Fibroblast of the aortic adventitia (primary cell): ENCODE measurements around the gene COL13A1. TPM values are rescaled to one million over a fixed set of nuclear protein-coding genes. Genes with fewer than 3 reads are reported as not detected.

Experiments
- DNase-seq: peaks from one replicate; pipeline ENCODE4 v3.0.0-alpha.2; 2010; ENCODE audit warnings: low read depth
- H3K4me3 ChIP-seq: 2 replicates; pipeline ENCODE4 v1.5.1; 2011; ENCODE audit warnings: low read depth, mild to moderate bottlenecking, control low read depth, low read length, moderate library complexity
- total RNA-seq: library from RNA; depleted of rRNA; stranded (reverse); fragments of >200 nt; gene quantifications from 2 replicates; pipeline ENCODE4 v1.2.3, GENCODE V29; 2012; ENCODE audit warnings: low replicate concordance
- TF ChIP-seq, protein P1 (sequence below): IDR thresholded peaks from 2 replicates; pipeline ENCODE4 v1.5.1; 2011; ENCODE audit warnings: mild to moderate bottlenecking, low read length, control low read depth, inconsistent platforms; ENCODE audit not compliant: insufficient read depth

Gene COL13A1
- total RNA-seq, 1 donor, result 10.7 TPM

DNA sequence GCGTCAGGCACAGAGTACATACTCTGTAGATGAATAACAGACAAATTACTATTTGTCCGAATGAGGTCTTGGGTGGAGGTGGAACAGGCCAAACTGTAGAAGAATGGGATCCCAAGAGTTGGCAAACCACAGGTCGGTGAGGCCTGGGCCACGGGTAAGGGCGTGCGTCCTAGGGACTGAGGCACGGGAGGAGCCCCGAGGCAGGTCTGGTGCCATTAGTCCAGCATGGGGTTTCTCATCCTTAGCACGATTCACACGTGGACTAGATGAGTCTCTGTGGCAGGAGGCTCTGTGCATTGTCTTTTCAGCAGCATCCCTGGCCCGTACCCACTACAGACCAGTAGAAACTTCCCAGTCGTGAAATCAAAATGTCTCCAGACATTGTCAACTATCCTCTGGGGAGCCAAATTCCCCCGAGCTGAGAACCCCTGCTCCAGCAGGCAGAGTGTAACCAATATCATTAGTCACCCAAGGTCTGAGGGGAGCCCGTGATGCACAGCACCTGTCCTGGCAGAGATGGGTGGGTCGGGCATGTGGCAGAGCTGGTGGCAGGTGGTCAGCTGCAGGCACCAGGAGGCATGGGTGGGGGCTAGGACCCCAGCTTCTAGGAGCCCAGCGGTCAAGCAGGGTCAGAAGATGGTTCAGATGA lies 61.3 kb downstream of the COL13A1 start:
- TF ChIP-seq, protein P1, sequence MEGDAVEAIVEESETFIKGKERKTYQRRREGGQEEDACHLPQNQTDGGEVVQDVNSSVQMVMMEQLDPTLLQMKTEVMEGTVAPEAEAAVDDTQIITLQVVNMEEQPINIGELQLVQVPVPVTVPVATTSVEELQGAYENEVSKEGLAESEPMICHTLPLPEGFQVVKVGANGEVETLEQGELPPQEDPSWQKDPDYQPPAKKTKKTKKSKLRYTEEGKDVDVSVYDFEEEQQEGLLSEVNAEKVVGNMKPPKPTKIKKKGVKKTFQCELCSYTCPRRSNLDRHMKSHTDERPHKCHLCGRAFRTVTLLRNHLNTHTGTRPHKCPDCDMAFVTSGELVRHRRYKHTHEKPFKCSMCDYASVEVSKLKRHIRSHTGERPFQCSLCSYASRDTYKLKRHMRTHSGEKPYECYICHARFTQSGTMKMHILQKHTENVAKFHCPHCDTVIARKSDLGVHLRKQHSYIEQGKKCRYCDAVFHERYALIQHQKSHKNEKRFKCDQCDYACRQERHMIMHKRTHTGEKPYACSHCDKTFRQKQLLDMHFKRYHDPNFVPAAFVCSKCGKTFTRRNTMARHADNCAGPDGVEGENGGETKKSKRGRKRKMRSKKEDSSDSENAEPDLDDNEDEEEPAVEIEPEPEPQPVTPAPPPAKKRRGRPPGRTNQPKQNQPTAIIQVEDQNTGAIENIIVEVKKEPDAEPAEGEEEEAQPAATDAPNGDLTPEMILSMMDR, result no peak

DNA sequence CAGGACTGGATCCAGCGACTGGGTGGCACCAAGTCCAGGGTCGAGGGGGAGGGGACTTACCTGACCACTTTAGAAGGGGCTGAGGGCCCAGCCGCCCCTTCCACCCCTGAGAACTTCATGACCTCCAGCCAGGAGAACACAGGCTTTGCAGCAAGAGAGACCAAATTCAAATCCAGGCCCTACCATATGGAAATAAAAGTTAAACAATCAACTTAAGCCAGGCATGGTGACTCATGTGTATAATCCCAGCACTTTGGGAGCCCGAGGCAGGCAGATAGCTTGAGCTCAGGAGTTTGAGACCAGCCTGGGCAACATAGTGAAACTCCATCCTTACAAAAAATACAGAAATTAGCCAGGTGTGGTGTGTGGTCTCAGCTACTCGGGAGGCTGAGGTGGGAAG lies 61.9 kb downstream of the COL13A1 start:
- H3K4me3 ChIP-seq, result no peak overlapping the region
- TF ChIP-seq, protein P1, result no peak
- peak; percentile 69 for DNase-seq

More for the DNA sequence above, 61.3 kb downstream of the COL13A1 start:
- no peak for DNase-seq
- H3K4me3 ChIP-seq, result no peak overlapping the region

DNA sequence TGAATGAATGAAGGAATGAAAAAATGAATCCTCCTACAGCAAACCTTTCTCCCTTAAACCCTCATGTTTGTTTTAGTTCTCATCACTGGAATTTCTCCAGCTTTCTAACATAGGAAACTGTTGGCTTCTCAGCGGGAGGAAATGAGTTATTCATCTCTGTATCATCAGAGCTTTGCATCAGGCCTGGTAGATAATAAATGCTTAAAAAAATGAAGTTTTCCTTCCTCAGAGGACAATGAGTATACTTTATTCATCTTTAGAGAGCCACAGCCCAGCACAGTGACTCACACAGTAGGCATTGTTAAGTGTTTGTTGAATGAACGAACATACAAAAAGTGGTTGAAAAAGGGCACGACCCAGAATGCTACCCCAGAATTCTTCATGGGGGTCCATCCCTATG lies 62.6 kb downstream of the COL13A1 start:
- TF ChIP-seq, protein P1, result no peak
- no peak overlapping the region for H3K4me3 ChIP-seq
- peak; percentile 95 for DNase-seq

DNA sequence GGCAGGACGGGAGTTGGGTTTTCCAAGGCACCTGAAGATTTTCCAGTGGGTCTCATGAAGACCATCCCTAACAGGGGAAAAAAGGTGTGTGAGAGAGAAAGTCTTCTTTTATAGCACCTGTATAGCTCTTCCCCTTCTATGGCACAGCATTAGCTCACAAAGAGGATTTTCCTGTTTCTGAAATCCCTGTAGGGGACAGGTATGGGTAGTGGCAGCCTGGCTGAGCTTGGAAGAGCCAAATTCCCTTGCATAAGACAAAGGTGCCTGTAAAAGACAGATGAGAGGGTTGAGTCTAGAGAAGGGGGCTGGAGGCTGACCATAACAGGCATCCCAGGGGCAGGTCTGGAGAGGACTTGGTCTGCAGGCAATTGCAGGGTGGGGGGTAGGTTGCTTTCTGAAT lies 63.7 kb downstream of the COL13A1 start:
- TF ChIP-seq, protein P1, result no peak
- H3K4me3 ChIP-seq, result no peak overlapping the region
- DNase-seq, result no peak

DNA sequence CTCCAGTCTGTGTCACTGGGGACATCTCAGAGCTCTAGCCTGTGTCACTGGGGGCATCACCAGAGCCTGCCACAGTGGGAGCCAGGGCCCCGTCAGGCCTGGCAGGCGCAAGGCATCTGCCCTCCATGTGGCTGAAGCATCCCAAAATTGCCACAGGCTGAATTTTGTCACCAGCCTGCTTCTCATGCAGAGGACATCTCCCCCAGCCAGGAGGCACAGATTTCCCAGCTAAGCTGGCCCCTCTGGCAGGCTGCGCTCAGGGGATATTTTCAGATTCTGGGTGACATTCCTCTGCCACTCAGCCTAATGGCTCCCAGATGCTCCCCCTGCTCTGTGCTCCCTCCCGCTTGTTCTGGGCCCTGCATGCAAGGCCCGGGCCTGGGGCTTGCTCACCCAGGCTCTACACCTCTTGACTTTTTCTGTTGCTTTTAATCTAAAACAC lies 64.6 kb downstream of the COL13A1 start:
- no peak for DNase-seq
- TF ChIP-seq, protein P1, result no peak
- H3K4me3 ChIP-seq, result no peak overlapping the region

DNA sequence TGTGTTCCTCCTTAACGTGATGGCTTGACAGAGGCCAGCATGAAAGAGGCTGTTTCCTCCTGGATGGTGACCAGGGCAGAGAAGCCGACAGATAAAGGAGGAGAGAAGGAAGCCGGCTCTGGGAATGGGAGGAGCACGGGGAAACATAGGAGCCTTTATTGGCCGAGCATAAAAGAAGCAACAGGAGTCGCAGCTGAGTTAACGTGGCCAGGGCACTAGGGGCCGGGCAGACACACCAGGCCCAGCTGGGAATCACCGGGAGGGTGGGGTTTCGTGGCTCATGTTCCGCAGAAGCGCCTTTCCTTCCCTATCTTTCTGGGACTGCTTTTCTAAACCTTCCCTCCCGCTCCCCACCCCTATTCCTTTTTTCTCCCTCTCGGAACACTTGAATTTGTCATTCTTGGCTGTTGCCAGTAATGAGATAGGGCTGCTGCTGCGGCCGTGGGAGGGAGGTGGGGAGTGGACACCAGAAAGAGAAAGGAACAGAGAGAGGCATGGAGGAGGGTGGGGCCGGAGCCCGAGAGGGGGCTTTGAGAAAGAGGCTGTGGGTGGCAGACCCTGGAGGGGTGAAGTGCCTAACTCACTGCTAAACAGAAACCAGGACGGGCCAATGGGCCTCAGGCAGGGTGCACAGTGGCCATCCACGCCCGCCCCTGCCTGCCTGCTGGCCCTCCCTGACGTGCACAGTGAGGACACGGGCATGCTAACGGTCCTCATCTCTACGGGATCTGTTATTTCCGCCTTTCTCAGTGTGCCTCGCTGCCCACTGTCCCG lies 65.2 kb downstream of the COL13A1 start:
- TF ChIP-seq, protein P1, result peak; percentile 22
- peak; percentile 89 for DNase-seq
- H3K4me3 ChIP-seq, result peak overlapping the region; percentile 28
